SK-N-SH treated with all-trans-retinoic acid at 6 μM for 48 hours (cell line): Measurements from ENCODE around the gene MACF1.
"Not testable (repeated sequence)": the region's sequence is repeated elsewhere in the genome, so short reads cannot be mapped to it uniquely, and the experiment has no call there.

Experiments
- OSR1 ChIP-seq: fragments of 250-450 bp; sonication (Bioruptor Pico); IDR thresholded peaks from 2 replicates; pipeline ENCODE4 v1.8.0; 2022; ENCODE audit warnings: moderate library complexity, mild to moderate bottlenecking, inconsistent platforms
- PATZ1 ChIP-seq: fragments of 250-450 bp; sonication (Bioruptor Pico); IDR thresholded peaks from 2 replicates; pipeline ENCODE4 v1.8.0; 2020; ENCODE audit warnings: mild to moderate bottlenecking, moderate library complexity, borderline replicate concordance
- ZNF8 ChIP-seq: fragments of 450-650 bp; formaldehyde crosslinking; IDR thresholded peaks from 2 replicates; pipeline ENCODE4 v1.5.0; 2020; ENCODE audit warnings: mild to moderate bottlenecking, moderate library complexity

GRCh38 chr1:39522221-39522620 is 317.7 kb downstream of the MACF1 start:
- TF ChIP-seq PATZ1, OSR1, ZNF8 (CRISPR knock-in tag): not testable (repeated sequence)
